T-helper 17 cell (primary cell): ENCODE results near the gene MFSD6. TPM values are rescaled to one million over a fixed set of nuclear protein-coding genes. Genes with fewer than 3 reads are reported as not detected.

Source experiments
- ATAC-seq: fragments of 150-1000 bp; cut with Tn5 transposase; 2 replicates; pipeline ENCODE4 v1.10.0; 2021; ENCODE audit warnings: mild to moderate bottlenecking, moderate library complexity
- DNase-seq, 3 donors: peaks; one replicate each; pipeline versions ENCODE4 v3.0.0 to v3.0.0-alpha.2; 2020 to 2021
- H3K9me3 ChIP-seq: one replicate; pipeline ENCODE4 v1.7.0; 2013; ENCODE audit warnings: low read length, mild to moderate bottlenecking; ENCODE audit not compliant: control insufficient read depth, poor library complexity, severe bottlenecking
- H3K27ac Mint-ChIP-seq: one replicate; pipeline ENCODE4 v1.8.0; 2022; ENCODE audit warnings: mild to moderate bottlenecking, moderate library complexity, mixed read lengths
- H3K27me3 Mint-ChIP-seq: one replicate; pipeline ENCODE4 v1.8.0; 2022; ENCODE audit warnings: mixed read lengths
- H3K36me3 Mint-ChIP-seq: one replicate; pipeline ENCODE4 v1.8.0; 2022; ENCODE audit warnings: low read depth, mixed read lengths
- H3K4me1 Mint-ChIP-seq: one replicate; pipeline ENCODE4 v1.8.0; 2022; ENCODE audit warnings: mild to moderate bottlenecking, mixed read lengths
- H3K4me3 Mint-ChIP-seq: one replicate; pipeline ENCODE4 v1.8.0; 2022; ENCODE audit warnings: mild to moderate bottlenecking, moderate library complexity, mixed read lengths
- total RNA-seq, 4 donors: library from RNA in 2 of 4; stranded (reverse) in 2 of 4; gene quantifications; one replicate each; pipeline ENCODE4 v1.2.3 and lab custom pipeline; 2022 to 2026

Gene MFSD6
- total RNA-seq, 2 donors from 2014 or later, result 36.2 to 55.6 TPM

DNA sequence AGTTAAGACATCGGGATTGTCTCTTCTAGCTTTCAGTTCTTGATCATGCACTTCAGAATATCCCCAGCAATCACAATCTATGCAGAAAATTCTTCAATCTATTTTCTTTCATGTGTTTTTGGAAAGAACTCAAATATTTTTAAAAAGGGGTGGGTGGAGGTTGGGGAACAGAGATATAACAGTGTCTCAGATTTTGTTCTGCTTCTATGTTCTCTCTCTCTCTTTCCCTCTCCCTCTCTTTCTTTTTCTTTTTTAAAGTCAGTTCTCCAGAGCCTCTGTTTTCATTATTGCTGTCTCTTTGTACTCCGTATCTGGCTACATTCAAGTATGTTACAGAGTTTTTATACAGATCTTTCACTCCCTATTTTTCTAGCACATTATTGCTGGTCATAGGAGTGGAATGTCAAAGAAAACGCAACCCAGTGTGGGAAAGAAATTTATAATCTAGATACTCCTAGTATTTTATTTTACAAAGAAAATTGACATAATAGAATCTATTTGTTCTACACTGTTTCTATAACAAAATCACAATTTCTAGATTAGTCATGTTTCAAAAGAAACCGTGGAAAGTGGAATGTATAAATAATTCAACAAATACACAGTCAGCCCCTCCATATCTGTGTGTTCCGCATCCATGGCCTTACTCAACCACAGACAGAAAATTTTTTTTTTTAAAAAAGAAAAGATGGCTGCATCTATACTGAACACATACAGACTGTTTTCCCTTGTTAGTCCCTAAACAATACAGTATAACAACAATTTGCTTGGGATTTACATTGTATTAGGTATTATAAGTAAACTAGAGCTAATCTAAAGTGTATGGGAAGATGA lies 137.6 kb downstream of the MFSD6 start:
- no peaks in the 10 kb centered on the region for H3K27me3 Mint-ChIP-seq
- peaks cover 4% of the 10 kb centered on the region for H3K36me3 Mint-ChIP-seq
- H3K9me3 ChIP-seq, result no peaks in the 10 kb centered on the region
- no peak for ATAC-seq
- peaks cover 3% of the 10 kb centered on the region for H3K4me1 Mint-ChIP-seq
- no peak overlapping the region for H3K27ac Mint-ChIP-seq
- no peak for DNase-seq
- H3K4me3 Mint-ChIP-seq, result no peak overlapping the region

GRCh38 chr2:190546734-190547133 lies 138.6 kb downstream of the MFSD6 start:
- Mint-ChIP-seq H3K27ac (no peak overlapping the region), H3K36me3 (no peaks in the 10 kb centered on the region), H3K4me1 (peaks cover 3% of the 10 kb centered on the region), H3K4me3 (no peak overlapping the region), H3K27me3 (no peaks in the 10 kb centered on the region)
- DNase-seq, result no peak
- H3K9me3 ChIP-seq, result no peaks in the 10 kb centered on the region
- ATAC-seq, result no peak

GRCh38 chr2:190547886-190548285 lies 139.7 kb downstream of the MFSD6 start:
- Mint-ChIP-seq H3K36me3 (no peaks in the 10 kb centered on the region), H3K27me3 (no peaks in the 10 kb centered on the region), H3K4me1 (peaks cover 7% of the 10 kb centered on the region), H3K4me3 (no peak overlapping the region), H3K27ac (no peak overlapping the region)
- H3K9me3 ChIP-seq, result no peaks in the 10 kb centered on the region
- ATAC-seq (no peak), DNase-seq (no peak)

GRCh38 chr2:190550137-190550536 lies 142.0 kb downstream of the MFSD6 start:
- Mint-ChIP-seq H3K4me1 (peaks cover 7% of the 10 kb centered on the region), H3K27ac (no peak overlapping the region), H3K27me3 (no peaks in the 10 kb centered on the region), H3K4me3 (no peak overlapping the region), H3K36me3 (no peaks in the 10 kb centered on the region)
- no peaks in the 10 kb centered on the region for H3K9me3 ChIP-seq
- DNase-seq, result no peak
- no peak for ATAC-seq

Other genes with a start within 250 kb of the MFSD6 start
- 10 to 100 TPM; 13.0 to 14.0 TPM for gene HIBCH, start 88.5 kb upstream of the MFSD6 start, total RNA-seq
- gene INPP1, start 64.8 kb upstream of the MFSD6 start, total RNA-seq, result 1 to 10 TPM; 3.0 to 3.7 TPM
- gene NEMP2, start 126.4 kb downstream of the MFSD6 start, total RNA-seq, result 10 to 100 TPM; 12.7 to 15.1 TPM
- 10 to 100 TPM; 22.0 to 29.0 TPM for gene NAB1, start 240.7 kb downstream of the MFSD6 start, total RNA-seq